Measurements from ENCODE around the gene SBNO2. TPM values are rescaled to one million over a fixed set of nuclear protein-coding genes. Genes with fewer than 3 reads are reported as not detected.

Gene SBNO2
- polyA plus RNA-seq, 4 donors, result 15.2 to 22.8 (median 20.1) TPM

GRCh38 chr19:1081301-1082164, 92.5 kb downstream of the SBNO2 start:
- no peak for DNase-seq (ENCODE audit: low read depth in 4 of 4, low spot score in 2 of 4)

GRCh38 chr19:1080360-1081161, 93.5 kb downstream of the SBNO2 start:
- DNase-seq (ENCODE audit: low read depth in 4 of 4, low spot score in 2 of 4), result no peak

GRCh38 chr19:1079566-1080111, 94.4 kb downstream of the SBNO2 start:
- no peak for DNase-seq (ENCODE audit: low read depth in 4 of 4, low spot score in 2 of 4)

GRCh38 chr19:1076951-1077350, 97.1 kb downstream of the SBNO2 start:
- DNase-seq (ENCODE audit: low read depth in 4 of 4, low spot score in 2 of 4), result no peak

- no peak for DNase-seq (ENCODE audit: low read depth in 4 of 4, low spot score in 2 of 4)
These were observed 98.1 kb downstream of the SBNO2 start for GRCh38 chr19:1076046-1076386.

- no peak for DNase-seq (ENCODE audit: low read depth in 4 of 4, low spot score in 2 of 4)
These were observed 99.4 kb downstream of the SBNO2 start for GRCh38 chr19:1074544-1075283.

- DNase-seq (ENCODE audit: low read depth in 4 of 4, low spot score in 2 of 4), result no peak
These were observed 100.0 kb downstream of the SBNO2 start for GRCh38 chr19:1073956-1074517.

GRCh38 chr19:1073063-1073955, 100.8 kb downstream of the SBNO2 start:
- DNase-seq (ENCODE audit: low read depth in 4 of 4, low spot score in 2 of 4), result no peak

GRCh38 chr19:1072371-1073015, 101.6 kb downstream of the SBNO2 start:
- DNase-seq (ENCODE audit: low read depth in 4 of 4, low spot score in 2 of 4), result no peak

- no peak for DNase-seq (ENCODE audit: low read depth in 4 of 4, low spot score in 2 of 4)
These were observed 102.9 kb downstream of the SBNO2 start for GRCh38 chr19:1070931-1071791.

GRCh38 chr19:1070576-1070930, 103.5 kb downstream of the SBNO2 start:
- no peak for DNase-seq (ENCODE audit: low read depth in 4 of 4, low spot score in 2 of 4)

GRCh38 chr19:1069009-1069779, 104.9 kb downstream of the SBNO2 start:
- DNase-seq (ENCODE audit: low read depth in 4 of 4, low spot score in 2 of 4), result no peak

GRCh38 chr19:1068009-1069001, 105.8 kb downstream of the SBNO2 start:
- DNase-seq (ENCODE audit: low read depth in 4 of 4, low spot score in 2 of 4), result no peak

- no peak for DNase-seq (ENCODE audit: low read depth in 4 of 4, low spot score in 2 of 4)
These were observed 106.6 kb downstream of the SBNO2 start for GRCh38 chr19:1067341-1067957.

- no peak for DNase-seq (ENCODE audit: low read depth in 4 of 4, low spot score in 2 of 4)
These were observed 107.2 kb downstream of the SBNO2 start, which contains the start of gene ARHGAP45 for GRCh38 chr19:1066748-1067340. TSS of gene ARHGAP45 (plus strand) at chr19:1067167. CDS start at chr19:1067406, 239 bp downstream.
